ENCODE data around the gene EIF4G3.
"Not testable (repeated sequence)": the region's sequence is repeated elsewhere in the genome, so short reads cannot be mapped to it uniquely, and the experiment has no call there.

EIF4G3 gene

GRCh38 chr1:21201238-21201637 is 24.5 kb upstream of the EIF4G3 start:
- H3K4me3 ChIP-seq (ENCODE audit: low read length); H3K27me3 ChIP-seq (ENCODE audit: control insufficient read depth, insufficient read depth, low read length); H3K9ac ChIP-seq (ENCODE audit: low read length); H3K27ac ChIP-seq (ENCODE audit: low read depth, low read length); H3K4me1 ChIP-seq (ENCODE audit: control insufficient read depth, insufficient read depth, low read length); H3K36me3 ChIP-seq (ENCODE audit: control insufficient read depth, insufficient read depth, low read length): not testable (repeated sequence)

- Histone ChIP-seq H3K4me3 (ENCODE audit: low read length) (no peak overlapping the region), H3K36me3 (ENCODE audit: control insufficient read depth, insufficient read depth, low read length) (no peaks in the 10 kb centered on the region), H3K4me1 (ENCODE audit: control insufficient read depth, insufficient read depth, low read length) (no peaks in the 10 kb centered on the region), H3K9ac (ENCODE audit: low read length) (no peak overlapping the region), H3K27ac (ENCODE audit: low read depth, low read length) (no peak overlapping the region), H3K27me3 (ENCODE audit: control insufficient read depth, insufficient read depth, low read length) (no peaks in the 10 kb centered on the region)
Observed at GRCh38 chr1:21200767-21201166, 24.1 kb upstream of the EIF4G3 start.

GRCh38 chr1:21198929-21199328 is 22.2 kb upstream of the EIF4G3 start:
- H3K36me3 ChIP-seq (ENCODE audit: control insufficient read depth, insufficient read depth, low read length) = no peaks in the 10 kb centered on the region
- no peaks in the 10 kb centered on the region for H3K4me1 ChIP-seq (ENCODE audit: control insufficient read depth, insufficient read depth, low read length)
- no peak overlapping the region for H3K27ac ChIP-seq (ENCODE audit: low read depth, low read length)
- no peaks in the 10 kb centered on the region for H3K27me3 ChIP-seq (ENCODE audit: control insufficient read depth, insufficient read depth, low read length)
- no peak overlapping the region for H3K9ac ChIP-seq (ENCODE audit: low read length)
- no peak overlapping the region for H3K4me3 ChIP-seq (ENCODE audit: low read length)

- Histone ChIP-seq H3K27me3 (ENCODE audit: control insufficient read depth, insufficient read depth, low read length) (no peaks in the 10 kb centered on the region), H3K4me3 (ENCODE audit: low read length) (no peak overlapping the region), H3K36me3 (ENCODE audit: control insufficient read depth, insufficient read depth, low read length) (no peaks in the 10 kb centered on the region), H3K9ac (ENCODE audit: low read length) (no peak overlapping the region), H3K4me1 (ENCODE audit: control insufficient read depth, insufficient read depth, low read length) (no peaks in the 10 kb centered on the region), H3K27ac (ENCODE audit: low read depth, low read length) (no peak overlapping the region)
Observed at GRCh38 chr1:21192871-21193270, 16.2 kb upstream of the EIF4G3 start.

GRCh38 chr1:21192284-21192683 is 15.6 kb upstream of the EIF4G3 start:
- Histone ChIP-seq H3K27me3 (ENCODE audit: control insufficient read depth, insufficient read depth, low read length) (no peaks in the 10 kb centered on the region), H3K9ac (ENCODE audit: low read length) (no peak overlapping the region), H3K4me1 (ENCODE audit: control insufficient read depth, insufficient read depth, low read length) (no peaks in the 10 kb centered on the region), H3K27ac (ENCODE audit: low read depth, low read length) (no peak overlapping the region), H3K36me3 (ENCODE audit: control insufficient read depth, insufficient read depth, low read length) (no peaks in the 10 kb centered on the region), H3K4me3 (ENCODE audit: low read length) (no peak overlapping the region)

- not testable (repeated sequence) for H3K27me3 ChIP-seq (ENCODE audit: control insufficient read depth, insufficient read depth, low read length); H3K27ac ChIP-seq (ENCODE audit: low read depth, low read length); H3K4me3 ChIP-seq (ENCODE audit: low read length); H3K36me3 ChIP-seq (ENCODE audit: control insufficient read depth, insufficient read depth, low read length); H3K9ac ChIP-seq (ENCODE audit: low read length); H3K4me1 ChIP-seq (ENCODE audit: control insufficient read depth, insufficient read depth, low read length)
Observed at GRCh38 chr1:21190771-21191170, 14.1 kb upstream of the EIF4G3 start.

- Histone ChIP-seq H3K27me3 (ENCODE audit: control insufficient read depth, insufficient read depth, low read length) (no peaks in the 10 kb centered on the region), H3K36me3 (ENCODE audit: control insufficient read depth, insufficient read depth, low read length) (no peaks in the 10 kb centered on the region), H3K4me1 (ENCODE audit: control insufficient read depth, insufficient read depth, low read length) (no peaks in the 10 kb centered on the region), H3K4me3 (ENCODE audit: low read length) (no peak overlapping the region), H3K9ac (ENCODE audit: low read length) (no peak overlapping the region), H3K27ac (ENCODE audit: low read depth, low read length) (no peak overlapping the region)
Observed at GRCh38 chr1:21189906-21190500, 13.3 kb upstream of the EIF4G3 start.

- H3K9ac ChIP-seq (ENCODE audit: low read length) = no peak overlapping the region
- no peaks in the 10 kb centered on the region for H3K36me3 ChIP-seq (ENCODE audit: control insufficient read depth, insufficient read depth, low read length)
- H3K27ac ChIP-seq (ENCODE audit: low read depth, low read length) = no peak overlapping the region
- no peaks in the 10 kb centered on the region for H3K27me3 ChIP-seq (ENCODE audit: control insufficient read depth, insufficient read depth, low read length)
- no peak overlapping the region for H3K4me3 ChIP-seq (ENCODE audit: low read length)
- H3K4me1 ChIP-seq (ENCODE audit: control insufficient read depth, insufficient read depth, low read length) = no peaks in the 10 kb centered on the region
Observed at GRCh38 chr1:21189421-21189820, 12.7 kb upstream of the EIF4G3 start.

GRCh38 chr1:21188235-21188634 is 11.5 kb upstream of the EIF4G3 start:
- Histone ChIP-seq H3K27me3 (ENCODE audit: control insufficient read depth, insufficient read depth, low read length) (no peaks in the 10 kb centered on the region), H3K4me1 (ENCODE audit: control insufficient read depth, insufficient read depth, low read length) (no peaks in the 10 kb centered on the region), H3K4me3 (ENCODE audit: low read length) (no peak overlapping the region), H3K36me3 (ENCODE audit: control insufficient read depth, insufficient read depth, low read length) (no peaks in the 10 kb centered on the region), H3K9ac (ENCODE audit: low read length) (no peak overlapping the region), H3K27ac (ENCODE audit: low read depth, low read length) (no peak overlapping the region)

GRCh38 chr1:21185221-21185731 is 8.6 kb upstream of the EIF4G3 start:
- Histone ChIP-seq H3K4me1 (ENCODE audit: control insufficient read depth, insufficient read depth, low read length) (no peaks in the 10 kb centered on the region), H3K27me3 (ENCODE audit: control insufficient read depth, insufficient read depth, low read length) (no peaks in the 10 kb centered on the region), H3K27ac (ENCODE audit: low read depth, low read length) (no peak overlapping the region), H3K4me3 (ENCODE audit: low read length) (no peak overlapping the region), H3K9ac (ENCODE audit: low read length) (no peak overlapping the region), H3K36me3 (ENCODE audit: control insufficient read depth, insufficient read depth, low read length) (no peaks in the 10 kb centered on the region)

GRCh38 chr1:21184276-21184675 is 7.6 kb upstream of the EIF4G3 start:
- H3K27ac ChIP-seq (ENCODE audit: low read depth, low read length) = no peak overlapping the region
- H3K4me3 ChIP-seq (ENCODE audit: low read length) = no peak overlapping the region
- H3K36me3 ChIP-seq (ENCODE audit: control insufficient read depth, insufficient read depth, low read length) = no peaks in the 10 kb centered on the region
- no peaks in the 10 kb centered on the region for H3K27me3 ChIP-seq (ENCODE audit: control insufficient read depth, insufficient read depth, low read length)
- H3K4me1 ChIP-seq (ENCODE audit: control insufficient read depth, insufficient read depth, low read length) = no peaks in the 10 kb centered on the region
- no peak overlapping the region for H3K9ac ChIP-seq (ENCODE audit: low read length)

GRCh38 chr1:21182181-21182731 is 5.6 kb upstream of the EIF4G3 start:
- H3K27ac ChIP-seq (ENCODE audit: low read depth, low read length) = no peak overlapping the region
- H3K36me3 ChIP-seq (ENCODE audit: control insufficient read depth, insufficient read depth, low read length) = no peaks in the 10 kb centered on the region
- no peaks in the 10 kb centered on the region for H3K27me3 ChIP-seq (ENCODE audit: control insufficient read depth, insufficient read depth, low read length)
- H3K4me1 ChIP-seq (ENCODE audit: control insufficient read depth, insufficient read depth, low read length) = peaks cover 1% of the 10 kb centered on the region
- no peak overlapping the region for H3K4me3 ChIP-seq (ENCODE audit: low read length)
- no peak overlapping the region for H3K9ac ChIP-seq (ENCODE audit: low read length)

- not testable (repeated sequence) for H3K4me3 ChIP-seq (ENCODE audit: low read length); H3K9ac ChIP-seq (ENCODE audit: low read length); H3K4me1 ChIP-seq (ENCODE audit: control insufficient read depth, insufficient read depth, low read length); H3K27ac ChIP-seq (ENCODE audit: low read depth, low read length); H3K36me3 ChIP-seq (ENCODE audit: control insufficient read depth, insufficient read depth, low read length); H3K27me3 ChIP-seq (ENCODE audit: control insufficient read depth, insufficient read depth, low read length)
Observed at GRCh38 chr1:21178271-21178670, 1.6 kb upstream of the EIF4G3 start.
